HG03354 (cell line): Measurements from ENCODE around the gene CBLN1.

Experiments used
- ATAC-seq: cut with Tn5 transposase; IDR thresholded peaks from one replicate; pipeline ENCODE4 v1.9.1; 2021; ENCODE audit warnings: mild to moderate bottlenecking; ENCODE audit not compliant: unreplicated experiment, poor library complexity, severe bottlenecking

CBLN1 gene

GRCh38 chr16:49281480-49281842, at the start of gene CBLN1:
TSS of gene CBLN1 (minus strand) at chr16:49281838. CDS start at chr16:49281465, 373 bp downstream.
- ATAC-seq = peak; percentile 14

- no peak for ATAC-seq
These were observed 49.0 kb upstream of the CBLN1 start for GRCh38 chr16:49330562-49331201.

DNA sequence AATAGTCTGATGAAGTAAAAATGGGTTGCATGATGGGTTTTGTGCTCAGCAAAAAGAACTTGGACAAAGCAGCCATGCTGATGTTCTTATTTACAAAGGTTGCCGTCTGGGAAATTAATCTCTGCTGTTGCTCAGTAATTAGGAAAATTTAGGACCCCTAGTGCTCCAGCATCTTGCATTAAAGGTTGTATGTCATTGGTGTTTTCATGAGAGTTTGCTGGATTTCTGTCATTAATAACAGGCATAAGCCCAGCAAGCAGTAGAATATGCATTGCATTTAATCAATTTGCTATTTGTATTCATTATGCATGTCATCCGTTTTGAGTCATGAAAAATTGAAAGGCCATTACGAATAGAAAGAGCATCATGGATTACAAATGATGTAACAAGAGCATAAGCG, 46.7 kb upstream of the CBLN1 start:
- ATAC-seq = no peak

- ATAC-seq = no peak
These were observed 45.8 kb upstream of the CBLN1 start for GRCh38 chr16:49327466-49327865.

- no peak for ATAC-seq
These were observed 43.1 kb upstream of the CBLN1 start for GRCh38 chr16:49324703-49325102.

DNA sequence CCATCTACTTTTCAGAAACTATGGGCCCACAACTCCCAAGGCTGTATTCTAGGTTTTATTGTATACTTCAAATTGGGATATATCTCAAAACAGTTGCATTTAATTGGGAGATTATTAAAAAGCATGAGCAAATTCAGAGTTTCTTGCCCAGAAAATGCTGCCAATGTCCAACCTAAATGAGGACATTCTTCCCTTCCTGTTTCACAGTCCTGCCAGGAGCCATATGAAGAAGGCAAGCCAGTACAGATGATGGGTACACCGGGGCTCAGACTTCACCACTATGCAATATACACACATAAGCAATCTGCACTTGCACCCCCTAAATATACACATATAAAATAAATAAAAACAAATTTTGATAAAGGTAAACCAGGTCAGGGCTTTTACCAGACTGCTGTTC, 34.0 kb upstream of the CBLN1 start:
- ATAC-seq = no peak

DNA sequence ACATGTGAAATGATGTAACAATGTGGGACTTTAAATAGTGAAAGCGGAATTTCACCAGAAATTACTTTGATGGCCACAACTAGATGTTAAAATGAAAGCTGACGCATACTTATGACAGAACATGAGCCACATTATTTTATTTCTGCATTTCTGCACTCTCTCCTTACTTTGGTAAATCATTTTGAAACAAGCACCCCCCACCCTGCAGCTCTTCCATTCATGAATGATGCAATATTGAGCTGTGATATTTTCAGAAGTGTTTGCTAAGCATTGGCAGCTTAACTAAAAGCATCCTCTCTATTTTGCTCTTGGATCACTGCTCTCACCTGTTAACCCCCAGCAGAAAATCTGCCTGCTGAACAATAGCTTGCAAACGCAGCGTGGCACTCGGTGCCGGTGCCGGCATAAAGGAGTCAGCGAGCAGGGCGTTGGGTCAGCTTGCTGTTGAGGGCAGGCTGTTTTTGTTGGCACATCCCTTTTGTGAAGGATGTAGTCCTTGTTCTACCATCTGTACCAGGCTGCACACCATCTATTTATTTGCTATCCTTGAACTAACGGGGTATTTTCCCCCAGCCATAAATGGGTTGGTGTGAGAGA, 30.8 kb upstream of the CBLN1 start:
- no peak for ATAC-seq

DNA sequence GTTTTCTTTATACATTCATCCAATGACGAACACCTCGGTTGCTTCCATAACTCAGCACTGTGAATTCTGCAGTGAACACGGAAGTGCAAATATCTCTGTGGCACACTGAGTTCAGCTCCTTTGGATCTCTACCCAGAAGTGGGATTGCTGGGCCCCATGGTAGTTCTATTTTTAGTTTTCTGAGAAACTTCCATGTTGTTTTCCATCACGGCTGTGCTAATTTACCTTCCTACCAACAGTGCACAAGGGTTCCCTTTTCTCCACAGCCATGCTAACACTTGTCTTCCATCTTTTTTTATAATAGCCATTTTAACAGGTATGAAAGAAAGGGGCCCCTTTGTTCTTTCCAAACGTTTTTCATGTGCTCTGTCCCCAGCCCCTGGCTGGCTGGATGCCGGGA, 30.2 kb upstream of the CBLN1 start:
- ATAC-seq = no peak

DNA sequence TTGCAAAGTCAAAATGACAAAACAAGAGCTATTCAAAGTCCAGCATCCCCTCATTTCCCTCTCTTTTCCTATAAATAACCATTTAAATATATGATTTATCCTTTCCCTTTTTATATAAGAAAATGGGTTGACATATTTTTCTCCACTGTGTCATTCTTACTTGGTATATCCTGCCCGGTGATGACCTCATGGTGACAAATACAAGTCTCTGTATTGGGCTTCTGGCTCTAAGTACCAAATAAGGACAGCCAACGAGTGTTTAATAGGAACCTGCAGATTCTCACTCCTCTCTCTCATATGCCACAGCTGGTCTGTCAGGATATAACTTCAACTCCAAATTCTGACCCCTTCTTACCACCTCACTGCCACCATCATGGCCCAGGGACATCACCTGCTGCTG, 25.5 kb upstream of the CBLN1 start:
- no peak for ATAC-seq

DNA sequence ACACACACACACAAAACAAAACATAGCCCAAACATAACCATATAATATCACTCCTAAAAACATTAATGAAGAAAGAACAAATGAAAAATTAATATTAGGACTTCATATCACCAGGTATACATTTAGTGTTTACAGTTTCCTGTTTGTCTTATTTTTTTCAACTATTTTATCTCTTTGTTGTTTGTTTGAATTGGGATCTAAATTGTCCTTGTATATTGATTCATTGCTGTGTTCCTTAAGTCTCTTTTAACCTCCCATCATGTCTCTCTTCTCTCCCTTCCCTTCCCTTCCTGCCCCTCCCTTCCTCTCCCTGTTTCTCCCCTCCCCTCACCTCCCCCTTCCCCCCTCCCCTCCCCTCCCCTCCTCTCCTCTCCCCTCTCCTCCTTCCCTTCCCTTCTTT, 23.8 kb upstream of the CBLN1 start:
- no peak for ATAC-seq

DNA sequence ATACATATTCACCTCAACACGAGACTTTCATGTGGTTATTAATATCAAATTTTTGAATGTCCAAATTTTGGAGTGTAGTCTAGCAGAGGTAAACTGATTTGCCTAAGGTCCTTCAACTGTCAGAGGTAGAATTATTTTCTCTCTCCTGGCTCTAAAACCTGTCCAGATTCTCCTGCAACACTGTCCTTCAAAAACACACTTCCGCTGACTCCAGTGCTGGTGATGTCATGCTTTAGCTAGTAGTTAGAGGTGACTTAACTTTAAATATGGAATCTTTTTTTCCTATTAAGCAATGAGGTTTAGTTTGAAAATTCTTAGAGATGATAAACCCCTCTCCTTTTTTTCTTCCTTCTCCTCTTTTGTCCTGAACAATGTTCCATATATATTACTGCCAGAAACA, 10.8 kb upstream of the CBLN1 start:
- no peak for ATAC-seq

GRCh38 chr16:49287572-49287971, 5.9 kb upstream of the CBLN1 start:
- no peak for ATAC-seq

DNA sequence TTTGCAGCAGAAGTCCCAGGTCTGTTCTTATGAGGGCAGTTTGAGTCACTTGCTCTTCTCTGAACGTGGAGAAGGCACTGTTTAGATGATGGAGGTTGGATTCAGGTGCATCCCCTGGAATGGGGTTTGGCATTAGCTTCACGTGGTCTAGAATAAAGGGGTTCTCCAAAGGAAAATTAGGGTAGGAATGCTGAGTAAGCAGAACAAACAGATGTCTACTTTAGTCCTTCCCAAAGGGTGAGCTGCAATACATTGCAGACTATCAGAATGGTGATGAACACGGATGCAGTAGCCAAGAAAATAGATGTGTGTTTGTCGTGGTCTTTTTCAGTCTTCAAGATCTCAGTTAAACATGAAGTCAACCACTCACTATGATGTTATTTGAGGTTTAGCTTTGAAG, 3.3 kb upstream of the CBLN1 start:
- no peak for ATAC-seq

DNA sequence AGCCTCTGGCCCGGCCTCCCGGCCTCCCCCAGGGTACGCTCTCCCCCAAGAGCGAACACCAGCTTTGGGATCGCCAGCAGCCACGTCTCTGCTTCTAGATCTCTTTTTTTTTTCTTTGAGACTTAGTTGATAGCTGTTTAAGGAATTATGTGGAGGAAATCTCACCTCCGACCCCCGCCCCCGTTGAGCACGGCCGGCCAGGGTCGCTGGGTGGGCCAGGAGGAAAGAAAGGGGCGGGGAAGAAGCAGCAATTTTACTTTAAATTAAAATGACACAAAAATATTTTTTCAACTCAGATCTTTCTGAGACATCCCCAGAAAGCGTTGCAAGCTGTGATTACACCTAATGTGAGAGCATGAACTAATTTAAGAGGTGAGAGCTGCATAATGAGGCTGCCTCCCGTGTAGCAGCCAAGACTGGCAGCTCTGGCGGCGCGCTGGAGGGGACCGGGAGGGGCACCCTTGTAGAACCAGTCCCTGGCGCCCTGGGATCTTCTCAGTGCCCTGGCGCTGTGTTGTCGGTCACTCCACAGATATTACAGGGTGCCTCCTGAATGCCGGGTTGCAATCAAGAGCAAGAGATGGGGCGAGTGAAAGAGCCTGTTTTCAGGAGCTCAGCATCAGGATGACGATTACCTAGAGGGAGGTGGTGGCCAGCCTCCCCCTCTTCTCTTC, 1.9 kb upstream of the CBLN1 start:
- ATAC-seq = no peak

- ATAC-seq = no peak
These were observed 1.2 kb upstream of the CBLN1 start for GRCh38 chr16:49282690-49283375.

- peak; percentile 89 for ATAC-seq
These were observed 405 bp upstream of the CBLN1 start for GRCh38 chr16:49281843-49282642.

- no peak for ATAC-seq
These were observed 732 bp downstream of the CBLN1 start for GRCh38 chr16:49280841-49281371.

DNA sequence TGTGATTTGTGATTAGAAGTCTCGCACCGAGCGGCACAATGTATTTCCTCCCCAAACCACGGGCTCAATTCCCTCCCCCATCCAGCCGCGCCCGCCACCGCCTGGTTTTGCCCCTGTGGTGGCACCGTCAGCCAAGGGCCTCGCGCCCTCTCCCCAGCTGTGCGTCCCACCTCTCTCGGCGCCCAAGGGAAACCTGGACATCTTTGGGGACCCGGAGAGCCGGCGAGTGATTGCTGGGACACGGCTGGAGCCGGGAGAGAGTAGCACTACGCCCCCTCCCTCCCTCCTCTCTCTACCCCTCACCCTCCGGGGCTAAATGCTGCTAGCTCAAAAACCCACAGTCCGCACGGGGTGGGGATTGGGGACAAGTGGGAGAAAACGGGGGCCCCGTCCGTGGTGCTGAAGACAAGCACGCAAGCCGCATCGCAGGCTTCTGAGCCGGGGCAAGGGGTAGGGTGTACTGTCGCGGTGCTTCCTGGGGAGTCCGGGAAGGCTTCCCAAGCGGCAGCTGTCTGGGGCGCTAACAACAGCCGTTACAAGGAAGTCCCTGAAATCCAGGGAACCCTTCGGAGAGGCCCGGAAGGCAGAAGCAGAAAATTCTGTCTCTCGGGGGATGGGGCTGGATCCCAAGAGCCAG, 1.4 kb downstream of the CBLN1 start:
- ATAC-seq = no peak

DNA sequence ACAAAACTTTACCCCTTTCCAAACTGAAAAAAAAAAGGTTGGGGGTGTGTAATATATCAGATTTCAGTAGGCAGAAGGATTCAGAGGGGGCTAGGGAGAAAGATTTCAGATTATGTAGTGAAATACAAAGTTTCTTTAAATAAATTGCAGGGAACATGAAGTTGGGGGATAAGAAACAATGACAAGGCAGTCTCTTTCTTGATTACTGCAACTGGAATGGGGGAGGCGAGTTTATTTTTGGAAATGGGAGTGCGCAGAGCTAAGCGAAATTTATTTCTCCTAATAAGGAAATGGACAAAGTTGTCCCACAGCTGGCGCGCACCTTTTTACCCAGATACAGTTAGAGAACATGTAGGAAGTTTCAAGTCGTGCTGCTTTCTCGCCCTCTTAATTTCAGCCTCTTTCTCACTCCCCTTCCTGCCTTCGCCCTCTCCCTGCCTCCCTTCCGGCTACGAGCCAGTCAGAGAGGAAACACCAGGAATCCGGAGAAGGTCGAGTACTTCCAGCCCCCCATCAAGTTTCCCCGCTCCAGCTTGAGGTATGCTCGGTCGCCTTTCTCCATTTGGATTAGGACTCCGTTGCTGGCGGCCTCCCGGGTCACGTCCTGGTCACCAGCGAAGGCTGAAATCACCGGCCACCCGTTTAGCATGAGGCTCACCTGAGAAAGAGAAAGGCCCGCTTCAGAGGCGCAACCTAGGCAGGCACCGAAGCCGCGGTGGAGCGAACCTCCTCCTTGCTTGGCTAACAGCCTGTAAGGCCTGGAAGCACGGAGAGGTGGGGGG, 2.5 kb downstream of the CBLN1 start:
- no peak for ATAC-seq
